SJSA1 (cell line): ENCODE measurements around the gene ZBTB7C. TPM values are rescaled to one million over a fixed set of nuclear protein-coding genes. Genes with fewer than 3 reads are reported as not detected.

Source experiments
- DNase-seq, 2 experiments: peaks; one replicate each; pipeline ENCODE4 v3.0.0-alpha.2; 2015 to 2020; ENCODE audit warnings: low spot score in 2 of 2, low read depth in 1 of 2
- H3K27ac ChIP-seq: fragments of 250-450 bp; sonication (Bioruptor Pico); 2 replicates; pipeline ENCODE4 v1.5.1; 2020; ENCODE audit warnings: mild to moderate bottlenecking, moderate library complexity
- H3K27me3 ChIP-seq: fragments of 250-450 bp; sonication (Bioruptor Pico); replicated peaks from 2 replicates; pipeline ENCODE4 v1.5.1; 2020; ENCODE audit warnings: mild to moderate bottlenecking, moderate library complexity
- H3K36me3 ChIP-seq: fragments of 250-450 bp; sonication (Bioruptor Pico); 2 replicates; pipeline ENCODE4 v1.5.1; 2020; ENCODE audit warnings: mild to moderate bottlenecking
- H3K4me1 ChIP-seq: fragments of 250-450 bp; sonication (Bioruptor Pico); replicated peaks from 2 replicates; pipeline ENCODE4 v1.6.1; 2021; ENCODE audit warnings: mild to moderate bottlenecking
- H3K4me3 ChIP-seq: fragments of 250-450 bp; sonication (Bioruptor Pico); 2 replicates; pipeline ENCODE4 v1.5.1; 2020; ENCODE audit warnings: mild to moderate bottlenecking
- H3K9me3 ChIP-seq: fragments of 250-450 bp; sonication (Bioruptor Pico); replicated peaks from 2 replicates; pipeline ENCODE4 v1.5.1; 2020; ENCODE audit warnings: mild to moderate bottlenecking
- total RNA-seq: library from RNA; depleted of rRNA; stranded (reverse); fragments of >200 nt; shearing (Covaris generic); gene quantifications from 2 replicates; pipeline ENCODE4 v1.2.3, GENCODE V29; 2014

ZBTB7C gene
- total RNA-seq, 1 experiment from 2014 or later, result 0.50 TPM

- peaks cover 41% of the 10 kb centered on the region for H3K27me3 ChIP-seq
- no peaks in the 10 kb centered on the region for H3K36me3 ChIP-seq
- no peak overlapping the region for H3K27ac ChIP-seq
- DNase-seq, result no peak
- no peak overlapping the region for H3K4me3 ChIP-seq
- no peaks in the 10 kb centered on the region for H3K4me1 ChIP-seq
- no peaks in the 10 kb centered on the region for H3K9me3 ChIP-seq
Measured at GRCh38 chr18:48049757-48050156, 359.4 kb downstream of the ZBTB7C start.

- no peak for DNase-seq
- Histone ChIP-seq H3K36me3 (no peaks in the 10 kb centered on the region), H3K27ac (no peak overlapping the region), H3K4me3 (no peak overlapping the region), H3K9me3 (0 out of 2 replicates have a peak, but pooled peaks cover under 1% of the 10 kb centered on the region), H3K27me3 (peaks cover 32% of the 10 kb centered on the region), H3K4me1 (no peaks in the 10 kb centered on the region)
Measured at GRCh38 chr18:48048251-48048650, 360.9 kb downstream of the ZBTB7C start.

GRCh38 chr18:48046843-48047242 is 362.3 kb downstream of the ZBTB7C start:
- Histone ChIP-seq H3K4me3 (no peak overlapping the region), H3K27me3 (peaks cover 27% of the 10 kb centered on the region), H3K36me3 (no peaks in the 10 kb centered on the region), H3K9me3 (0 out of 2 replicates have a peak, but pooled peaks cover 2% of the 10 kb centered on the region), H3K27ac (no peak overlapping the region), H3K4me1 (no peaks in the 10 kb centered on the region)
- no peak for DNase-seq

- no peak overlapping the region for H3K27ac ChIP-seq
- H3K27me3 ChIP-seq, result peaks cover 18% of the 10 kb centered on the region
- H3K9me3 ChIP-seq, result 0 out of 2 replicates have a peak, but pooled peaks cover 2% of the 10 kb centered on the region
- no peaks in the 10 kb centered on the region for H3K4me1 ChIP-seq
- no peak for DNase-seq
- H3K36me3 ChIP-seq, result no peaks in the 10 kb centered on the region
- no peak overlapping the region for H3K4me3 ChIP-seq
Measured at GRCh38 chr18:48045744-48046143, 363.4 kb downstream of the ZBTB7C start.

- Histone ChIP-seq H3K36me3 (no peaks in the 10 kb centered on the region), H3K4me1 (no peaks in the 10 kb centered on the region), H3K27ac (no peak overlapping the region), H3K4me3 (no peak overlapping the region), H3K27me3 (peaks cover 16% of the 10 kb centered on the region), H3K9me3 (0 out of 2 replicates have a peak, but pooled peaks cover 2% of the 10 kb centered on the region)
- DNase-seq, result no peak
Measured at GRCh38 chr18:48044944-48045343, 364.2 kb downstream of the ZBTB7C start.

- Histone ChIP-seq H3K4me3 (no peak overlapping the region), H3K9me3 (0 out of 2 replicates have a peak, but pooled peaks cover 2% of the 10 kb centered on the region), H3K36me3 (no peaks in the 10 kb centered on the region), H3K4me1 (no peaks in the 10 kb centered on the region), H3K27me3 (peaks cover 16% of the 10 kb centered on the region), H3K27ac (no peak overlapping the region)
- DNase-seq, result no peak
Measured at GRCh38 chr18:48043166-48043565, 366.0 kb downstream of the ZBTB7C start.

GRCh38 chr18:48042431-48042830 is 366.8 kb downstream of the ZBTB7C start:
- Histone ChIP-seq H3K27ac (no peak overlapping the region), H3K36me3 (no peaks in the 10 kb centered on the region), H3K4me3 (no peak overlapping the region), H3K4me1 (no peaks in the 10 kb centered on the region), H3K9me3 (0 out of 2 replicates have a peak, but pooled peaks cover 2% of the 10 kb centered on the region), H3K27me3 (peaks cover 13% of the 10 kb centered on the region)
- DNase-seq, result no peak

- Histone ChIP-seq H3K36me3 (no peaks in the 10 kb centered on the region), H3K27me3 (peaks cover 7% of the 10 kb centered on the region), H3K4me1 (no peaks in the 10 kb centered on the region), H3K27ac (no peak overlapping the region), H3K4me3 (no peak overlapping the region), H3K9me3 (0 out of 2 replicates have a peak, but pooled peaks cover 2% of the 10 kb centered on the region)
- DNase-seq, result no peak
Measured at GRCh38 chr18:48040457-48041110, 368.6 kb downstream of the ZBTB7C start.

- Histone ChIP-seq H3K27ac (no peak overlapping the region), H3K4me1 (no peaks in the 10 kb centered on the region), H3K27me3 (peaks cover 7% of the 10 kb centered on the region), H3K36me3 (no peaks in the 10 kb centered on the region), H3K4me3 (no peak overlapping the region), H3K9me3 (0 out of 2 replicates have a peak, but pooled peaks cover 2% of the 10 kb centered on the region)
- DNase-seq, result no peak
Measured at GRCh38 chr18:48039769-48040215, 369.4 kb downstream of the ZBTB7C start.

GRCh38 chr18:48038636-48039035 is 370.5 kb downstream of the ZBTB7C start:
- no peaks in the 10 kb centered on the region for H3K36me3 ChIP-seq
- DNase-seq, result no peak
- H3K4me1 ChIP-seq, result no peaks in the 10 kb centered on the region
- H3K9me3 ChIP-seq, result 0 out of 2 replicates have a peak, but pooled peaks cover 2% of the 10 kb centered on the region
- no peak overlapping the region for H3K4me3 ChIP-seq
- no peak overlapping the region for H3K27ac ChIP-seq
- peaks cover 7% of the 10 kb centered on the region for H3K27me3 ChIP-seq

GRCh38 chr18:48037481-48038271 is 371.5 kb downstream of the ZBTB7C start:
- Histone ChIP-seq H3K9me3 (no peaks in the 10 kb centered on the region), H3K4me3 (no peak overlapping the region), H3K36me3 (no peaks in the 10 kb centered on the region), H3K27ac (no peak overlapping the region), H3K4me1 (no peaks in the 10 kb centered on the region), H3K27me3 (peaks cover under 1% of the 10 kb centered on the region)
- DNase-seq, result no peak

- Histone ChIP-seq H3K4me3 (no peak overlapping the region), H3K27me3 (no peaks in the 10 kb centered on the region; the same call in 1 of the 2 replicates), H3K9me3 (no peaks in the 10 kb centered on the region), H3K4me1 (no peaks in the 10 kb centered on the region), H3K36me3 (no peaks in the 10 kb centered on the region), H3K27ac (no peak overlapping the region)
- no peak for DNase-seq
Measured at GRCh38 chr18:48036641-48037421, 372.4 kb downstream of the ZBTB7C start.

GRCh38 chr18:48036226-48036625 is 373.0 kb downstream of the ZBTB7C start:
- Histone ChIP-seq H3K4me1 (no peaks in the 10 kb centered on the region), H3K9me3 (no peaks in the 10 kb centered on the region), H3K27me3 (no peaks in the 10 kb centered on the region; the same call in 1 of the 2 replicates), H3K36me3 (no peaks in the 10 kb centered on the region), H3K27ac (no peak overlapping the region), H3K4me3 (no peak overlapping the region)
- no peak for DNase-seq
